Measurements from ENCODE around the gene CCDC33. TPM values are rescaled to one million over a fixed set of nuclear protein-coding genes. Genes with fewer than 3 reads are reported as not detected.

The CCDC33 gene
- total RNA-seq, 4 donors from 2014 or later, result not detected

- TF ChIP-seq POLR2A (IDR thresholded peaks at IDR 0.05; ENCODE audit: low read depth) (no peak), CTCF (IDR thresholded peaks at IDR 0.05) (no peak), POLR2AphosphoS5 (IDR thresholded peaks at IDR 0.05) (no peak), EP300 (IDR thresholded peaks at IDR 0.05) (no peak)
- H3K4me3 ChIP-seq, result no peak overlapping the region
- no peaks in the 10 kb centered on the region for H3K36me3 ChIP-seq
- no peak overlapping the region for H3K27ac ChIP-seq (replicated peaks in 1 of 4)
- H3K27me3 ChIP-seq, result peaks cover 0 to under 1% (median 0%) of the 10 kb centered on the region in 4 donors
- H3K9me3 ChIP-seq, result no peaks in the 10 kb centered on the region
- intact Hi-C loops (cut with DNase I), result no loop called here
- no peak for DNase-seq (ENCODE audit: extremely low spot score)
- WGBS, result 77% methylated on average over 16 of the region's 16 CpGs
- peaks cover 0 to 7% (median 4%) of the 10 kb centered on the region in 4 donors for H3K4me1 ChIP-seq
Observed at GRCh38 chr15:74207652-74208440, 28.3 kb upstream of the CCDC33 start.

GRCh38 chr15:74208496-74208895, 27.6 kb upstream of the CCDC33 start:
- TF ChIP-seq CTCF (IDR thresholded peaks at IDR 0.05), result no peak
- no peak for TF ChIP-seq EP300 (IDR thresholded peaks at IDR 0.05)
- no peak for TF ChIP-seq POLR2A (IDR thresholded peaks at IDR 0.05; ENCODE audit: low read depth)
- no peak for TF ChIP-seq POLR2AphosphoS5 (IDR thresholded peaks at IDR 0.05)
- WGBS, result 87% methylated on average over 6 of the region's 6 CpGs
- Histone ChIP-seq H3K36me3 (no peaks in the 10 kb centered on the region), H3K27ac (replicated peaks in 1 of 4) (no peak overlapping the region), H3K9me3 (no peaks in the 10 kb centered on the region), H3K4me3 (no peak overlapping the region), H3K27me3 (no peaks in the 10 kb centered on the region), H3K4me1 (peaks cover 1 to 7% (median 4%) of the 10 kb centered on the region in 4 donors)
- DNase-seq (ENCODE audit: extremely low spot score), result no peak
- intact Hi-C loops (cut with DNase I), result no loop called here

- WGBS, result 73% methylated on average over 10 of the region's 11 CpGs
- peaks cover 2 to 7% (median 4%) of the 10 kb centered on the region in 4 donors for H3K4me1 ChIP-seq
- DNase-seq (ENCODE audit: extremely low spot score), result no peak
- intact Hi-C loops (cut with DNase I), result no loop called here
- no peak overlapping the region for H3K4me3 ChIP-seq
- H3K27ac ChIP-seq (replicated peaks in 1 of 4), result no peak overlapping the region
- H3K27me3 ChIP-seq, result no peaks in the 10 kb centered on the region
- no peaks in the 10 kb centered on the region for H3K36me3 ChIP-seq
- no peaks in the 10 kb centered on the region for H3K9me3 ChIP-seq
- TF ChIP-seq POLR2A (IDR thresholded peaks at IDR 0.05; ENCODE audit: low read depth), result no peak
- no peak for TF ChIP-seq POLR2AphosphoS5 (IDR thresholded peaks at IDR 0.05)
- no peak for TF ChIP-seq CTCF (IDR thresholded peaks at IDR 0.05)
- TF ChIP-seq EP300 (IDR thresholded peaks at IDR 0.05), result no peak
Observed at GRCh38 chr15:74208901-74209559, 27.1 kb upstream of the CCDC33 start.

GRCh38 chr15:74209560-74209958, 26.6 kb upstream of the CCDC33 start:
- 81% methylated on average over 5 of the region's 5 CpGs for WGBS
- Histone ChIP-seq H3K36me3 (no peaks in the 10 kb centered on the region), H3K4me3 (no peak overlapping the region), H3K27me3 (peaks cover 0 to 3% (median 0%) of the 10 kb centered on the region in 4 donors), H3K9me3 (no peaks in the 10 kb centered on the region), H3K4me1 (peaks cover 0 to 9% (median 4%) of the 10 kb centered on the region in 4 donors), H3K27ac (replicated peaks in 1 of 4) (no peak overlapping the region)
- intact Hi-C loops (cut with DNase I), result no loop called here
- DNase-seq (ENCODE audit: extremely low spot score), result no peak
- TF ChIP-seq POLR2A (IDR thresholded peaks at IDR 0.05; ENCODE audit: low read depth) (no peak), EP300 (IDR thresholded peaks at IDR 0.05) (no peak), CTCF (IDR thresholded peaks at IDR 0.05) (no peak), POLR2AphosphoS5 (IDR thresholded peaks at IDR 0.05) (no peak)
